HepG2 (cell line): ENCODE data around the gene TNFRSF25.

Experiments
- CREB1 ChIP-seq, 2 experiments: fragments of 450-650 bp in 1 of 2; IDR thresholded peaks; 2 replicates each; pipeline ENCODE4 v1.6.1; 2016 to 2017; ENCODE audit warnings: control low read depth in 1 of 2, mild to moderate bottlenecking in 1 of 2, missing compliant biosample characterization in 1 of 2, missing genetic modification characterization in 1 of 2
- EP300 ChIP-seq, 3 experiments: sonication (generic) in 1 of 3; formaldehyde crosslinking in 1 of 3; IDR thresholded peaks; 2 replicates each; pipeline versions ENCODE4 v1.5.1 to v1.6.1; 2011 to 2020; ENCODE audit warnings: low read depth in 2 of 3, low read length in 2 of 3, borderline replicate concordance in 1 of 3, improper control_type of control experiment in 1 of 3, mild to moderate bottlenecking in 1 of 3, missing genetic modification reagents in 1 of 3, moderate library complexity in 1 of 3
- FLYWCH1 ChIP-seq: sonication (generic); formaldehyde crosslinking; IDR thresholded peaks from 2 replicates; pipeline ENCODE4 v1.8.1; 2023; ENCODE audit warnings: mild to moderate bottlenecking, missing genetic modification reagents
- NFYB ChIP-seq: sonication (generic); formaldehyde crosslinking; IDR thresholded peaks from 2 replicates; pipeline ENCODE4 v1.4.0; 2020; ENCODE audit warnings: missing genetic modification reagents
- RAD21 ChIP-seq: fragments of 450-650 bp; formaldehyde crosslinking; IDR thresholded peaks from 2 replicates; pipeline ENCODE4 v1.5.0; 2020; ENCODE audit warnings: mild to moderate bottlenecking
- RBAK ChIP-seq: sonication (generic); formaldehyde crosslinking; IDR thresholded peaks from 2 replicates; pipeline ENCODE4 v1.5.1; 2020; ENCODE audit warnings: mild to moderate bottlenecking, missing genetic modification reagents
- TFAP4 ChIP-seq: sonication (generic); IDR thresholded peaks from 2 replicates; pipeline ENCODE4 v1.6.1; 2016; ENCODE audit warnings: low read depth, borderline replicate concordance
- THAP7 ChIP-seq: sonication (generic); formaldehyde crosslinking; IDR thresholded peaks from 2 replicates; pipeline ENCODE4 v1.8.1; 2023; ENCODE audit warnings: mild to moderate bottlenecking, missing genetic modification reagents
- ZBTB38 ChIP-seq: sonication (generic); formaldehyde crosslinking; IDR thresholded peaks from 2 replicates; pipeline ENCODE4 v1.5.1; 2020; ENCODE audit warnings: mild to moderate bottlenecking, missing genetic modification reagents
- ZNF253 ChIP-seq: sonication (generic); formaldehyde crosslinking; IDR thresholded peaks from 2 replicates; pipeline ENCODE4 v1.8.0; 2022; ENCODE audit warnings: mild to moderate bottlenecking, missing genetic modification reagents, borderline replicate concordance
- ZNF639 ChIP-seq: conservative IDR thresholded peaks from 2 replicates; pipeline ENCODE4 v1.6.1; 2018; ENCODE audit warnings: missing genetic modification reagents

GRCh38 chr1:6498576-6499111 lies 32.7 kb upstream of the TNFRSF25 start:
- TF ChIP-seq FLYWCH1 (CRISPR knock-in tag) (no peak), NFYB (CRISPR knock-in tag) (no peak), ZNF639 (CRISPR knock-in tag) (no peak), EP300 (IDR thresholded peaks at IDR 0.05; ENCODE audit: low read depth in 2 of 2, low read length in 2 of 2) (no peak), EP300 (CRISPR knock-in tag; IDR thresholded peaks at IDR 0.05; ENCODE audit: borderline replicate concordance) (no peak), THAP7 (CRISPR knock-in tag) (no peak), RBAK (CRISPR knock-in tag) (no peak), TFAP4 (no peak), ZBTB38 (CRISPR knock-in tag) (no peak), CREB1 (IDR thresholded peaks at IDR 0.05) (no peak), CREB1 (CRISPR knock-in tag; IDR thresholded peaks at IDR 0.05) (no peak), ZNF253 (no peak), RAD21 (CRISPR knock-in tag) (no peak)
